ENCODE measurements around the gene MOB3A. TPM values are rescaled to one million over a fixed set of nuclear protein-coding genes. Genes with fewer than 3 reads are reported as not detected.

Gene MOB3A
- total and polyA plus RNA-seq, 2 of the 8 experiments (the other 6 are each of a cell fraction or from before 2014, with no cell fraction given) = 9.2 to 9.6 TPM

GRCh38 chr19:2062389-2062729 is 33.8 kb downstream of the MOB3A start:
- no peak overlapping the region for H3K27ac ChIP-seq (ENCODE audit: low read depth, low read length)

More at GRCh38 chr19:2062389-2062729, 33.8 kb downstream of the MOB3A start:
- H3K4ac ChIP-seq (replicated peaks; ENCODE audit: insufficient read length, low read depth, low read length) = no peak overlapping the region
- peak overlapping the region; percentile 89 for H4K8ac ChIP-seq (ENCODE audit: extremely low read depth, insufficient read depth, low read length)
- TF ChIP-seq TBP (IDR thresholded peaks at IDR 0.05; ENCODE audit: low read depth, low read length) (no peak), GABPA (IDR thresholded peaks at IDR 0.05; ENCODE audit: borderline replicate concordance, insufficient read depth, low read length) (no peak)
- POLR2A ChIA-PET (ENCODE audit: partially characterized antibody) = interaction anchor here (0.7 to 6.9 kb wide), 5 partner anchors 11 to 134 kb away, joined by 3 to 74 read pairs (median 3); partner anchors contain the start of gene MKNK2
- no peak overlapping the region for H2BK120ac ChIP-seq (replicated peaks; ENCODE audit: low read depth, low read length)
- H3K23me2 ChIP-seq (ENCODE audit: low read depth, low read length) = peaks cover 5% of the 10 kb centered on the region; the same call in 1 of the 2 replicates
- FAIRE-seq = no peak
- 83% methylated on average over 10 of the region's 10 CpGs; no CpG with 5 or more reads in 1 of the 2 experiments for WGBS, 2 experiments (ENCODE audit: extremely low coverage in 1 of 2, insufficient coverage in 1 of 2, insufficient read length in 1 of 2, insufficient replicate concordance in 2 of 2, low coverage in 1 of 2, low lambda C conversion rate in 2 of 2, missing lambda C conversion rate in 1 of 2)
- no peaks in the 10 kb centered on the region for H3K9me3 ChIP-seq (ENCODE audit: insufficient read depth in 2 of 2, low read depth in 1 of 2, low read length in 1 of 2)
- peak overlapping the region in 1 of 4 experiments; percentile 68; a peak in 2 of 8 replicates for H3K4me3 ChIP-seq (ENCODE audit: extremely low read depth in 1 of 4, insufficient read depth in 2 of 4, low read depth in 3 of 4, low read length in 4 of 4)
- 0 out of 7 replicates have a peak overlapping the region, but pooled peaks of 1 of the 4 experiments have one; percentile 75 for H3K9ac ChIP-seq (replicated peaks in 1 of 4; ENCODE audit: extremely low read depth in 1 of 4, low read depth in 3 of 4, low read length in 3 of 4)
- no peaks in the 10 kb centered on the region for H3K79me1 ChIP-seq (ENCODE audit: low read depth, low read length)
- H4K5ac ChIP-seq (ENCODE audit: insufficient read length, low read depth, low read length) = peak overlapping the region; percentile 18
- H3K27me3 ChIP-seq (replicated peaks in 1 of 4; ENCODE audit: control insufficient read depth in 3 of 4, extremely low read depth in 1 of 4, insufficient read depth in 3 of 4, low read length in 3 of 4) = no peaks in the 10 kb centered on the region
- H3K14ac ChIP-seq (ENCODE audit: insufficient read length) = no peak overlapping the region
- H4K20me1 ChIP-seq (replicated peaks in 1 of 2; ENCODE audit: control insufficient read depth in 1 of 2, insufficient read depth in 2 of 2, low read length in 2 of 2) = no peaks in the 10 kb centered on the region
- H3K79me2 ChIP-seq (ENCODE audit: control insufficient read depth in 1 of 2, insufficient read depth in 2 of 2, low read length in 2 of 2) = no peaks in the 10 kb centered on the region
- peaks cover 4 to 26% (median 18%) of the 10 kb centered on the region in 4 experiments for H3K4me1 ChIP-seq (replicated peaks in 1 of 4; ENCODE audit: control insufficient read depth in 3 of 4, insufficient read depth in 4 of 4, low read length in 3 of 4)
- H2BK20ac ChIP-seq (ENCODE audit: low read length) = no peak overlapping the region
- no peak overlapping the region for H2AFZ ChIP-seq (ENCODE audit: low read length)
- peak overlapping the region; percentile 97 for H4K91ac ChIP-seq (replicated peaks; ENCODE audit: insufficient read length, low read length)
- CTCF ChIA-PET (ENCODE audit: partially characterized antibody) = interaction anchor here (0.6 to 2.0 kb wide), 10 partner anchors 11 to 297 kb away, joined by 3 to 7 read pairs (median 4); partner anchors contain the start of gene MKNK2
- H2BK15ac ChIP-seq (ENCODE audit: low read length) = no peak overlapping the region; the same call in 1 of the 2 replicates
- no peaks in the 10 kb centered on the region for H3K36me3 ChIP-seq (ENCODE audit: control insufficient read depth in 2 of 4, insufficient read depth in 4 of 4, low read length in 3 of 4)
- H2BK5ac ChIP-seq (ENCODE audit: low read depth, low read length) = peak overlapping the region; percentile 76; the same call in 1 of the 2 replicates
- H3K18ac ChIP-seq (ENCODE audit: extremely low read depth, low read length) = no peak overlapping the region
- H2BK12ac ChIP-seq (ENCODE audit: low read depth, low read length) = peak overlapping the region; percentile 63; the same call in 1 of the 2 replicates
- no peak overlapping the region for H3K23ac ChIP-seq (ENCODE audit: insufficient read length)
- no peak for DNase-seq (ENCODE audit: low read depth in 1 of 2, low spot score in 2 of 2)
- peak overlapping the region; percentile 76 to 97 for H3K4me2 ChIP-seq (ENCODE audit: insufficient read depth in 1 of 2, low read depth in 2 of 2, low read length in 2 of 2)
- H2AK5ac ChIP-seq (ENCODE audit: low read depth, low read length) = no peak overlapping the region
- H3K56ac ChIP-seq (replicated peaks; ENCODE audit: insufficient read length, low read depth, low read length) = peak overlapping the region; percentile 33

All from H1 (cell line).